G401 (cell line): ENCODE measurements around the gene INCENP. TPM values are rescaled to one million over a fixed set of nuclear protein-coding genes. Genes with fewer than 3 reads are reported as not detected.
"Not testable (repeated sequence)": the region's sequence is repeated elsewhere in the genome, so short reads cannot be mapped to it uniquely, and the experiment has no call there.

ENCODE experiments used
- DNase-seq: peaks from one replicate; pipeline ENCODE4 v3.0.0-alpha.2; 2015; ENCODE audit warnings: low spot score
- in situ Hi-C: cut with HindIII; loops from 2 replicates; pipeline ENCODE4 v1.10.0; 2016; ENCODE audit warnings: low sequenced_read_pairs, mixed read lengths
- total RNA-seq: library from RNA; depleted of rRNA; stranded (reverse); fragments of >200 nt; shearing (Covaris generic); gene quantifications from 2 replicates; pipeline ENCODE4 v1.2.3, GENCODE V29; 2014; rRNA removed

The INCENP gene
- total RNA-seq, result 73.7 and 84.8 TPM in 2 replicates

DNA sequence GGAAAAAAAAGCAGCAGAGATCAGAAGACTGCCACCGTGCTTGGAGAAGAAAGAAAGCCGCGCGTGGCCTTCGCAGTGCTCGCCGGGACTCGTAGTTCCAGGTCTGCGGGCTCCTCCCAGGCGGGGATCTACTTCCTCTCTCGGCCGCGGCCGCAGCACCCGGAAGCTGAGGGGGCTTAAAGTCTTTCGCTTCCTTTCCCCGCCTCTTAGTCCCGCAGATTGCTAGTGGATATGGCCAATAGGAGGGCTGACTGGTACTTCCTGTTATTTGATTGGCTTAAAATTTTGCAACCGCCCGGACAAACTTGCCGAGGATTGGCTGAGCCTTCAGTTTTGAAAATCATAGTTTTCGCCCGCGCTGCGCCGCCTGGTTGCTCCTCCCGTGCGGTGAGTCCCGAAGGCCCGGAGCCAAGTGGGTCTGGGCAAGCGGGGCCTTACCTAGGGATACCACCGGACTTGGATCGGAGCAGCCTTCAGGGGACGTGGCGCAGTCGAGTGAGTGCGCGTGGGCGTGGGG, at the start of gene INCENP:
Gene INCENP (plus strand): TSS at position 343 of the 517 bp plus-strand sequence. CDS start 4,151 bp downstream, outside the sequence.
- peak; percentile 99 for DNase-seq
- in situ Hi-C loops, result no loop called here

DNA sequence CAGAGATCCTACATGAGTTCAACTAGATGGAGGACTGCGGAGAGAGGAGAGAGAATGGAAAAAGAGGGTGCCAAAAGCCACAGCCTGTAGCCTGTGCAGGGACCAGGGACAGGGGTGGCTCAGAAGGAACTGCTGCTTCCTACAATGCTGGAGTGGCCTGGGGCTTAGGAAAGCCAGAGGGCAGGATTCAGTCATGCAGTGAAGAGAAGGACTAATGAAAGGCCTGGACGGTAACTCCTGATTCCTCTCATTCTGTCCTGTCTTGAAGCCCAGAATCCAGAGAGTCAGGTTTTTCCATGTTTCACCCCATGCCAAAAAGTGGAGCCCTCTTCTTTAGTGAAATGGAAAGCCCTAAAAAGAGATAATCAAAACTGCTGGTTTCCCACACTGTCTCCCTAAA, 48.4 kb upstream of the INCENP start:
- in situ Hi-C loops, result no loop called here
- no peak for DNase-seq

DNA sequence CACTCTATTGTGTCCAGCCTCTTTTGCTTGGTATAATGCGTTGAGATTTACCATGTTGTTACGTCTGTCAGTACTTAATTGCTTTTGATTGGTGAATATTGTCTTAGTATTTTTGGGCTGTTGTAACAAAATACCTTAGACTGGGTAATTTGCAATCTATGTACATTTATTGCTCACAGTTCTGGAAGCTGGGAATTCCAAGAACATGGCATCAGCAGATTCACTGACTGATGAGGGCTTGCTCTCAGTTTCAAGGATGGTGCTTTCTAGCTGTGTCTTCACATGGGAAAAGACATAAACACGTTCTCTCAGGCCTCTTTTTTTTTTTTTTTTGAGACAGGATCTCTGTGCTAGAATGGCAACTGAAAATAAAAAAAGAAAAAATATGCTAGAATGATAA, 46.7 kb upstream of the INCENP start:
- no peak for DNase-seq
- in situ Hi-C loops, result no loop called here

DNA sequence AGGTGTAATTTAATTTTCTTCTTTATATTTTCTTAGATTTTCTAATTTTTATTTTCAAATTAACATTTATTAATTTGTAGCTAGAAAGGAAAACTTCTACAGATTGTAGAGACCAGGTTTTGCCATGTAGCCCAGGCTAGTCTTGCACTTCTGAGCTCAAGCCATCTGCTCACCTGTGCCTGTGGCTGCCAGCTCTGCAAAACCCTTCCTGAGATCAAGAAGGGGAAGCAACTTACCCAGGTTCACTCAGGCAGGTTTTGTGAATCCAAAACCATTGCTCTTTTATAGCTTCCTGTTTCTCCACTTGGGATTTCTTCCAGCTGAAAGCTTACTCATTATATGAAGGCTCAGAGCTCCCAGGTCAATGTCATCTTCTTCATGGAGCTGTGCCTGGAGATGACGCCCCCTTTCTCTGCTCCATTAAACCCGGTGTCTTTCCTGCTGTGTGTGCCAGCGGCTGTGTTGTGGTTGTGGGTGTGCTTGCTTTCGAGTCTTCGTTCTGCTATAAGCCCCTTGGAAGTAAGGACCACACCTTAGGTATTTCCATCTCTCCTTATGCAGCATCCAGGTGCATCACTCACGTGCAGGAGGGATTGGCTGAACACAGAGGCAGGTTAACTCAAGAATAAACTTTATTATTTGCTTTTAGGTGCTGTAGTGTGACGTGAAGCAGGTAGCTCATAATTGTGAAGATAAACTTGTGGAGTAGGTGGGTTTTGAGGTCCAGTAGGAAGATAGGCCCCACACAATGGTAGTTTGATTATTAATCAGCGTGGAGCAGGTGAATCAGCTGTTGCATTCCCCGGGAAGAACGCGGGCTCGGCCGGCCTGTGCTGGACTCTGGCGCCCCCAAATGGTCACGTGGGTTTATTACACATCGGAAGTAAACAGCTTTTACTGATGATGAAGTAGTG, 42.2 kb upstream of the INCENP start:
- peak; percentile 80 for DNase-seq
- in situ Hi-C loops, result no loop called here

DNA sequence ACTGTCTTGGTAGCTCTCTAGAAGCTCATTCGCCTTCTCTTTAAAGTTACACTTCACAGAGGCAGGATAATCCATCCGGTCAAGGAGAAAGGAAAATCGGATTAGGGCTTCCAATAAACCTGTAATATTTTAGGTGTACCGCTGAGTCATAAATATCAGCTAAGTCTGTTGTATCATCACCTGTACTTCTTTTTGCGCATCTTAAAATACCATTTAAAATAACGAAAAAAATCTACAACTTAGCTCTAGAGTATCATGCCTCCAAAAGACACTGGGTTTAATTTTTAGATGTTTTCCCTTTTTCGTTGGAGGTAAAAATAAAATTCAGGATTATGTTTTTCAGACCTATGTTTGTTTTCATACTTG, 41.5 kb upstream of the INCENP start:
- in situ Hi-C loops, result no loop called here

DNA sequence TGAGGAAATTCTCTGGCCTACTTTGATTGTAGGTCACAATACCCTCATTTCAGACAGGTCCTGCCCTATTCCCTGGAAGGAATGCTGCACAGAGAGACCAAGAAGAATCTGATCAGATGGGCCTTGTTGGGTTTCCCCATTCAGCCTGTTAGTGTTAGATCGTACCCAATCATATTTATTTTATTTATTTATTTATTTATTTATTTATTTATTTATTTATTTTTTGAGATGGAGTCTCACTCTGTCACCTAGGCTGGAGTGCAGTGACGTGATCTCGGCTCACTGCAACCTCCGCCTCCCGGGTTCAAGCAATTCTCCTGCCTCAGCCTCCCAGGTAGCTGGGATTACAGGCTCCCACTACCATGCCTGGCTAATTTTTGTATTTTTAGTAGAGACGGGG, 39.0 kb upstream of the INCENP start:
- in situ Hi-C loops, DNase-seq: not testable (repeated sequence)

More for the DNA sequence above, 41.5 kb upstream of the INCENP start:
- no peak for DNase-seq

DNA sequence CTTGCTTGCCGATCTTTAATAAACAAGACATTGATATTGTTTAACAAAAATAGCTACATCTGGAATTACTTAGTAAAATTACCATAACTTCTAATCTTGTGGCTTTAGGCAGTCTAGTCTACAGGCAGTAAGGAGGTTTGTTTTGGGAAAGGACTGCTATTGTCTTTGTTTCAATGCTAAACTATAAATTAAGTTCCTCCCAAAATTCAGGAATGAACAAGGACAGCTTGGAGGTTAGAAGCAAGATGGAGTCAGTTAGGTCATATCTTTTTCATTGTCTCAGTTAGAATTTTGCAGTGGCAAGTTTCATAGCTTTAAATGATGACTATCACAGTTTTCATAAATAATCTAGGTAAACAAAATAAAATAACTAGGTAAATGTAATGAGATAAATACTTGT, 36.1 kb upstream of the INCENP start:
- DNase-seq, result no peak
- in situ Hi-C loops, result no loop called here

DNA sequence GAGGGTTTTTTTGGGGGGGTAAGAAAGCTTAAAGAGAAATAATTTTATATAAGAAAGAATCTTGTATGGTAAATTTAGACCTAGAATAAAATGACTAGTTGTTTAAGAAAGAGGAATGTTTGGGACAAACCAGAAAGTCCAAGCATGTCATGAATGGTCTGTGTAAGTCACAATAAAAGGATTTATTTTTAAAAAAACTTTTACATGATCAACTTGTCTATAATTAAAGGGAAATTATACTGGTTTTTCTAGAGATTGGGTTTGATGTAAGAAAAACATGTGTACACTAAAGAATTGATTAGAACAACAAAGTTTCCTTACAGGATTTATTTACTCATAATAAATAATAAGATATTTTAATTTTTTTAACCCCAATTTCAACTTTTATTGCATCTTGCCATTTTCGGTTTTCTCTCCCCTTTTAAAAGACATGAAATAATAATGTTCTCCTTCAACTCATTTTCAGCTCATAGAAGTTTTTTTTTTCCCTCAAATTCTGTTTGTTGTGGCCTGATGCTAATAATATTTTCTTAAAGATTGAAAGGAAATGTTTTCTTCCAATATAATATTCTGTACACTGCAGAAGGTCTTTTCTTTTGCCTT, 35.4 kb upstream of the INCENP start:
- in situ Hi-C loops, result no loop called here

DNA sequence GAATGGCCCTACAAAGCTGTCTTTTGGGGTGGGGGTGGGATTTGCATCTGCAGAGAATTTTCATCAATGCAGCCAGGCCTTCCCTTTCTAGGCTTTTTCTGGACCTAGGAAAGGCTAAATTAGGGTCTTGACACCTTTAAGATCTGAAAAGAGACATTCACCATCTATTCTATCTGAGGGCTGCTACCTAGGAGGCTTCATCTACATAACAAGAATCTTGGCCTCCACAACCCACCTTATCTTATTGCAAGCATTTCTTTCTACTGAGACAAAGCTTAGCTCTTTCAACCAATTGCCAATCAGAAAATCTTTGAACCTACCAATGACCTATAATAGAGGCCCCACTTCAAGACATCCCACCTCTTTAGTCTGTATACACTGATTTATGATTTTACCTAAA, 20.7 kb upstream of the INCENP start:
- no peak for DNase-seq
- in situ Hi-C loops, result no loop called here

More for the DNA sequence above, 35.4 kb upstream of the INCENP start:
- no peak for DNase-seq

DNA sequence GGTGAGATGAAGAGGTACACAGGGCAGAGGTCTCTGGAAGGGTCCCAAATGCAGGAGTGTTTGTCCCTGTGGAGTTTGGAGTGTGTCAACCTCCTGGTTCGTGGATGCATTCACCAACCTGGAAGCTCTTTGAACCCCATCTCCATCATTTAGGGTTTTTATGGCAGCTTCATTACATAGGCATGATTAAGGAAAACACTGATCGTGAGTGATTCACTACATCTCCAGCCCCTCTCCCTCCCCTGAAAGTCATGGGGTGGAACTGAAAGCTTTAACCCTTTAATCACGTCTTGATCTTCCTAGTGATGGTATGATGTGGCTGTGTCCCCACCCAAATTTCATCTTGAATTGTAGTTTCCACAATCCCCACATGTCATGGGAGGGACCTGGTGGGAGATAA, 19.8 kb upstream of the INCENP start:
- no peak for DNase-seq
- in situ Hi-C loops, result no loop called here

DNA sequence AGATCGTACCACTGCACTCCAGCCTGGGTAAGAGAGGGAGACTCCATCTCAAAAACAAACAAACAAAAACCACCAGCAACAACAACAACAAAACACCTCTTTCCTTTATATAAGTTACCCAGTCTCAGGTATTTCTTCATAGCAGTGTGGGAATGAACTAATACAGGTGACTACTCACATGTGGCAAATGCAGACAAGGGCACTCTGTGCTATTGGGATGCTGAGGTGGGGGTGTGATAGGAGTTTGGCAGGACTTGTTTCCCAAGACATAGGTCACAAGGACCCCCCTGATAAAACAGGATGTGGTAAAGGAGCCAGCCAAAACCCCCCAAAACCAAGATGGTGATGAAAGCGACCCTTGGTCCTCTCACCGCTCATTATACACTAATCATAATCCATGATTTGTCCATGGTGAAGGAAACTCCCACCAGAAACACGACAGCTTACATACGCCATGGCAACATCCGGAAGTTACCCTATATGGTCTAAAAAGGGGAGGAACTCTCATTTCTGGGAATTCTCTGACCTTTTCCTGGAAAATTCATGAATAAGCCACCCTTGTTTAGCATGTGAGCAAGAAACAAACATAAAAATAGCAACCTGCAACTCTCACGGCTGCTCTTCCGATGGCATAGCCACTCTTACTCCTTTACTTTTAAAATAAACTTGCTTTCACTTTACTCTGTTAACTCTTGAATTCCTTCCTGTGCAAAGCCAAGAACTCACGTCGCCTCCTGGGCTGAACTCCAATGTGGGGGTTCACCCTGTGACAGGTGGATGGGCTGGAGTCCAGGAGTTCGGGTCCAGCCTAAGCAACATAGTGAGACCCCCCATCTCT, 18.8 kb upstream of the INCENP start:
- DNase-seq, result no peak
- in situ Hi-C loops, result no loop called here

DNA sequence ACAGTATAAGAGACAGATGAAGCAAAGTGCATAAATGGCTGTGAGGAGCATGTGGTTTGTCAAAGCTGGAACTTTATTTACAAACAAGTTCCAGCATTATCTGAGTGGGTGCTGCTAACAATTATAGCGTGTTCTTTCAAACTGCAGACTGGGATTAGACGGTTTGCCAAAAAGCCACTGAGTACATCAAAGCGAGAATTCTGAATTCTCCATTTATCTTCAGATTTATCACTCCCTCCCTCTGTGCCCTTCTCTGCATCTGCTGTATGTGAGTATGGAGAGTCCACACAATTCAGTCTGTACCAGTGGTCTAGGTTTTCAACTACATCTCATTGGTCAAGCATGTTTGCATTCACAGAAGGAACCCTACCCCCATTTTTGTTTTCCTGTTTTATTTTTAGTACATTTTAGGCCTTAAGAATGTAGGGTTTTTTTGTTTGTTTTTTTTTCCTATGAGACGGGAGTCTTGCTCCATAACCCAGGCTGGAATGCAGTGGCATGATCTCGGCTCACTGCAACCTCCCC, 18.1 kb upstream of the INCENP start:
- DNase-seq, result no peak
- in situ Hi-C loops, result no loop called here

DNA sequence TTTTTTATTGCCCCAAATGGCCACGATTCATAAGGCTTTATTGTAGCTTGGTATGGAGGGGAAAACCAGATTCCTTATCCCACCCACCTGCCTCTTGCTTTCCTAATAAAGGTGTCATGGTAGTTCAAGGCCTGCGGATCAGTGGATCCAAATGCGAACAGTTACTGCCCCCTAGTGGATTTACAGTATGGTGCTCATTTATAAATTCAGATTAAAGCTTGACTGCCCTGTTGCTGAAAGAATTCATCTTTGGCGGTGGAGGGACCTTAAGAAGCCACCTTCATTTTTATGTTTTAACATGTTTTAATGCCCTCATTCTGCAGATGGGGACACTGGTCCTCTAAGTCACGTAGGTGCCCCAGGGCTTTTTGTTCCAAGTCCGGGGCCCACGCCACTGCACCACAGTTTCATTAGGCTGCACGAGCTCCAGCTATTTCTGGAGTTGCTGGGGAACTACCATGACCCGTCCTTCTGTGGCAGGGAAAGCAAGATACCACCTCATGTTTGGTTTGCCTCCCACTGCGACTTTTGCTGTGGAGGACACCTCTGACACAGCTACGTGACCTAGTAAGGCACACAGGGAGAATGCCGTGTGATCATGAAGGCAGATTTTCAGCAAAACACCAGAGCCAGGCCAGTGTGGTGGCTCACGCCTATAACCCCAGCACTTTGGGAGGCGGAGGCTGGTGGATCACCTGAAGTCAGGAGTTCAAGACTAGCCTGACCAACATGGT, 15.6 kb upstream of the INCENP start:
- in situ Hi-C loops, result no loop called here
- DNase-seq, result peak; percentile 87

DNA sequence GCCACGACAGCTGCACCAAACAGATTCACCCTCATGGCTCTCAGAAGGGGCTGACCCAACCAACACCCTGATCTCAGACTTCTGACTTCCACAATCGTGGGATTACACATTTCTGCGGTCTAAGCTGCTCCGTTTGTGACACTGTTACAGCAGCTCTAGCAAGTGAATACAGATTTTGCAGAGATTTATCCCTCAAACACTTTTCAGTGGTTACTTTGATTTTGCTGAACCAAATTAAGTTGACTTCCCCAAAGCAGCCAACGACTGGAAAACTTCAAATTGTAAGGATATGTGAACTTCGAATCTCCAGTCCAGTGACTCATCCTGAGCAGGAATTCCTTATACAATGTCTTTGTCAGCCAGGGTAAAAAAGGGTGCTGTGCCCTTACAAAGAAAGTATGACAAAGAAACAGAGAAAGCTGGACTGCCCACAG, 14.8 kb upstream of the INCENP start:
- in situ Hi-C loops, result no loop called here
- DNase-seq, result no peak

DNA sequence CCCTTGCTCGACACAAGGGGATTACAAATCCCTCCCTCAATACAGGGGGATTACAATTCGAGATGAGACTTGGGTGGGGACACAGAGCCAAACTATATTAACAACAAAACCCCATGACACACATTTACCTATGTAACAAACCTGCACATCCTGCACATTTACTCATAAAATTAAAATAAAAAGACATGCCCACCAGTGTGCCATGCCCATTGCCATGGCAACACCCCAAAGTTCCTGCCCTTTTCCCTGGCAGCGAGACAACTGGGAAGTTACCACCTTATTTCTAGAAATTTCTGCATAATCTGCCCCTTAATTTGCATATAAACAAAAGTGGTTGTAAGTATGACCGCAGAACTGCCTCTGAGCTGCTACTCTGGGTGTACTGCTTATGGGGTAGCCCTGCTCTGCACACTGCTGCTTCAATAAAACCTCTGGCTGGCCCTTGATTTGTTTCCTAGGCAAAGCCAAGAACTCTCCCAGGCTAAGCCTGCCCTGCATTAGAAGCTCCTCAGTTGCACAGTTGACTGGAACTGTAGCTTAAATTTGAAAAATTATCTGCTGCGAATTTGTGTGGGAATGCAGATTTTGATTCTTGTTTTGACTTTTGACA, 8.6 kb upstream of the INCENP start:
- DNase-seq, result no peak
- in situ Hi-C loops, result no loop called here

DNA sequence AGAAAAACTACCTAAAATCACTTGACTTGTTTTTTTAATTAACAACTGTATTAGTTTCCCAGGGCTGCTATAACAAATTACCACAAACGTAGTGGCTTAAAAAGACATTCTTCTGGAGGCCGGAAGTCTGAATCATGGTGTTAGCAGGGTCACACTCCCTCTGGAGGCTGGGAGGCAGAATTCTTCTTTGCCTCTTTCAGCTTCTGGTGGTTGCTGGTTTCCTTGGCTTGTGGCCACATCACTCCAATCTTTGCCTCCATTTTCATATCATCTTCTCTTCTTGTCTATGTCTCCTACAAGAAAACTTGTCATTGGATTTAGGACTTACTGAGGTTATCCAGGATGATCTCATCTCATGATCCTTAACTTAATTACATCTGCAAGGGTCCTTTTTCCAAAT, 7.4 kb upstream of the INCENP start:
- in situ Hi-C loops, result no loop called here
- no peak for DNase-seq

DNA sequence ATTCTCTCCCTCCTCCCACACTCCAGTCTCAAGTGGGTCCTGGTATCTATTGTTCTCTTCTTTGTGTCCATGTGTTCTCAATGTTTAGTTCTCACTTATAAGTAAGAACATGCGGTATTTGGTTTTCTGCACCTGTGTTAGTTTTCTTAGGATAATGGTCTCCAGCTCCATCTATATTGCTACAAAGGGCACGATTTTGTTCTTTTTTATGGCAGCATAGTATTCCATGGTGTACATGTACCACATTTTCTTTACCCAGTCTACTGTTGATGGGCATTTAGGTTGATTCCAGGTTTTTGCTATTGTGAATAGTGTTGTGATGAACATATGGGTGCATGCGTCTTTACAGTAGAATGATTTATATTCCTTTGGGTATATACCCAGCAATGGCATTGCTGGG, 4.2 kb upstream of the INCENP start:
- in situ Hi-C loops, result no loop called here
- DNase-seq, result no peak

DNA sequence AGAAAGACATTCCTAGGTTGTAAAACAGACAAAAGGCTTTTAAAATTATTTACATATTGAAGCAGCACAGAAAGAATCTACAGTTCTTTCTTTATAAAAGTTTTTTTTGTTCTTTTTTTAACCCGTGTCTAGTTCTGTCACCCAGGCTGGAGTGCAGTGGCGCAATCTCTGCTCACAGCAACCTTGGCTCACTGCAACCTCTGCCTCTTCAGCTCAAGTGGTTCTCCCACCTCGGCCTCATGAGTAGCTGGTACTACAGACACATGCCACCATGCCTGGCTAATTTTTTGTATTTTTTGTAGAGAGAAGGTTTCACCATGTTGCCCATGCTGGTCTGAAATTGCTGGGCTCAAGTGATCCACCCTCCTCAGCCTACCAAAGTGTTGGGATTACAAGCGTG, 3.8 kb upstream of the INCENP start:
- no peak for DNase-seq
- in situ Hi-C loops, result no loop called here
